H1 (cell line): ENCODE results near the gene COL5A1. TPM values are rescaled to one million over a fixed set of nuclear protein-coding genes. Genes with fewer than 3 reads are reported as not detected.

ENCODE experiments used
- CTCF ChIA-PET: fragments of 300-600 bp; sonication (Branson Sonifier 250); formaldehyde crosslinking; loops from one replicate; lab custom pipeline; 2021; ENCODE audit not compliant: partially characterized antibody; lab: Charles Lee
- POLR2A ChIA-PET: fragments of 300-600 bp; sonication (Branson Sonifier 250); formaldehyde crosslinking; loops from one replicate; lab custom pipeline; 2021; ENCODE audit warnings: inconsistent platforms; ENCODE audit not compliant: partially characterized antibody; lab: Charles Lee
- DNase-seq, 2 experiments: peaks; one replicate each; pipeline versions ENCODE4 v3.0.0 to v3.0.0-alpha.2; 2010 to 2022; ENCODE audit warnings: low spot score in 2 of 2, low read depth in 1 of 2, mixed read lengths in 1 of 2
- FAIRE-seq: peaks from 2 replicates; lab custom pipeline; 2011; peaks lifted over from hg19 to GRCh38; lab: Jason Lieb, UNC
- H2AFZ ChIP-seq: 2 replicates; pipeline ENCODE4 v1.8.1; 2012; ENCODE audit warnings: low read length, inconsistent platforms
- H2AK5ac ChIP-seq: 2 replicates; pipeline ENCODE4 v1.6.1; 2013; ENCODE audit warnings: low read depth, low read length
- H2BK120ac ChIP-seq: replicated peaks from 2 replicates; pipeline ENCODE3; 2013; ENCODE audit warnings: low read depth, low read length, inconsistent platforms
- H2BK12ac ChIP-seq: 2 replicates; pipeline ENCODE4 v1.6.1; 2013; ENCODE audit warnings: low read depth, low read length
- H2BK15ac ChIP-seq: 2 replicates; pipeline ENCODE4 v1.6.1; 2013; ENCODE audit warnings: low read length
- H2BK20ac ChIP-seq: 2 replicates; pipeline ENCODE4 v1.6.1; 2013; ENCODE audit warnings: low read length
- H2BK5ac ChIP-seq: 2 replicates; pipeline ENCODE4 v1.6.1; 2013; ENCODE audit warnings: low read depth, low read length
- H3K14ac ChIP-seq: 2 replicates; pipeline ENCODE4 v1.6.1; 2013; ENCODE audit warnings: inconsistent platforms; ENCODE audit not compliant: insufficient read length
- H3K18ac ChIP-seq: 2 replicates; pipeline ENCODE4 v1.6.1; 2013; ENCODE audit warnings: low read length; ENCODE audit errors: extremely low read depth
- H3K23ac ChIP-seq: 2 replicates; pipeline ENCODE4 v1.6.1; 2013; ENCODE audit warnings: inconsistent platforms; ENCODE audit not compliant: insufficient read length
- H3K23me2 ChIP-seq: 2 replicates; pipeline ENCODE4 v1.6.1; 2013; ENCODE audit warnings: low read depth, low read length
- H3K27ac ChIP-seq: 2 replicates; pipeline ENCODE4 v1.6.1; 2011; ENCODE audit warnings: low read depth, low read length, inconsistent platforms
- H3K27me3 ChIP-seq, 4 experiments: replicated peaks in 1 of 4; 1 replicate in 1 of 4; 2 replicates in 3 of 4; pipeline versions ENCODE4 v1.6.1 to v1.8.1; 2011 to 2013; ENCODE audit warnings: low read length in 3 of 4, mild to moderate bottlenecking in 3 of 4, inconsistent platforms in 2 of 4, mixed read lengths in 2 of 4, moderate library complexity in 1 of 4; ENCODE audit not compliant: control insufficient read depth in 3 of 4, insufficient read depth in 3 of 4; ENCODE audit errors: extremely low read depth in 1 of 4
- H3K36me3 ChIP-seq, 4 experiments: 2 replicates each; pipeline versions ENCODE4 v1.6.1 to v1.8.1; 2011 to 2013; ENCODE audit warnings: mild to moderate bottlenecking in 4 of 4, low read length in 3 of 4, moderate library complexity in 2 of 4, control low read depth in 1 of 4, inconsistent platforms in 1 of 4; ENCODE audit not compliant: insufficient read depth in 4 of 4, control insufficient read depth in 2 of 4
- H3K4ac ChIP-seq: replicated peaks from 2 replicates; pipeline ENCODE3; 2013; ENCODE audit warnings: low read length, low read depth, mixed read lengths, inconsistent platforms; ENCODE audit not compliant: insufficient read length
- H3K4me1 ChIP-seq, 4 experiments: replicated peaks in 1 of 4; 1 replicate in 1 of 4; 2 replicates in 3 of 4; pipeline versions ENCODE4 v1.6.1 to v1.8.1; 2011 to 2013; ENCODE audit warnings: low read length in 3 of 4, inconsistent platforms in 2 of 4, mixed read lengths in 1 of 4; ENCODE audit not compliant: insufficient read depth in 4 of 4, control insufficient read depth in 3 of 4
- H3K4me2 ChIP-seq, 2 experiments: 2 replicates each; pipeline versions ENCODE4 v1.6.1 to v1.8.1; 2011 to 2013; ENCODE audit warnings: low read depth in 2 of 2, low read length in 2 of 2, control low read depth in 1 of 2, inconsistent platforms in 1 of 2, mild to moderate bottlenecking in 1 of 2; ENCODE audit not compliant: insufficient read depth in 1 of 2
- H3K4me3 ChIP-seq, 4 experiments: fragments of 200-600, 300-600 bp in 1 of 4; sonication (generic), shearing (Covaris generic), sonication (Bioruptor Twin) in 1 of 4; 2 replicates each; pipeline versions ENCODE4 v1.5.1 to v1.8.1; 2011 to 2016; ENCODE audit warnings: low read length in 4 of 4, low read depth in 3 of 4, control low read depth in 2 of 4, inconsistent platforms in 2 of 4, mild to moderate bottlenecking in 2 of 4, mixed read lengths in 1 of 4, moderate library complexity in 1 of 4; ENCODE audit not compliant: insufficient read depth in 2 of 4; ENCODE audit errors: extremely low read depth in 1 of 4
- H3K56ac ChIP-seq: replicated peaks from 2 replicates; pipeline ENCODE3; 2013; ENCODE audit warnings: low read depth, mild to moderate bottlenecking, mixed read lengths, low read length, inconsistent platforms; ENCODE audit not compliant: insufficient read length
- H3K79me1 ChIP-seq: 2 replicates; pipeline ENCODE4 v1.6.1; 2013; ENCODE audit warnings: low read depth, low read length, control low read depth
- H3K79me2 ChIP-seq, 2 experiments: 2 replicates each; pipeline versions ENCODE4 v1.6.1 to v1.8.1; 2012 to 2013; ENCODE audit warnings: low read length in 2 of 2, mild to moderate bottlenecking in 2 of 2, inconsistent platforms in 1 of 2; ENCODE audit not compliant: insufficient read depth in 2 of 2, control insufficient read depth in 1 of 2
- H3K9ac ChIP-seq, 4 experiments: replicated peaks in 1 of 4; 1 replicate in 1 of 4; 2 replicates in 3 of 4; pipeline versions ENCODE4 v1.6.1 to v1.8.1; 2011 to 2013; ENCODE audit warnings: low read depth in 3 of 4, low read length in 3 of 4, control low read depth in 2 of 4, mild to moderate bottlenecking in 2 of 4, moderate library complexity in 2 of 4, inconsistent platforms in 1 of 4; ENCODE audit errors: extremely low read depth in 1 of 4
- H3K9me3 ChIP-seq, 2 experiments: 2 replicates each; pipeline versions ENCODE4 v1.6.1 to v1.8.1; 2012 to 2013; ENCODE audit warnings: mild to moderate bottlenecking in 2 of 2, moderate library complexity in 2 of 2, control low read depth in 1 of 2, inconsistent platforms in 1 of 2, low read depth in 1 of 2, low read length in 1 of 2, mixed read lengths in 1 of 2; ENCODE audit not compliant: insufficient read depth in 2 of 2
- H4K20me1 ChIP-seq, 2 experiments: replicated peaks in 1 of 2; 2 replicates each; pipeline versions ENCODE3 to v1.8.1; 2011 to 2013; ENCODE audit warnings: inconsistent platforms in 2 of 2, low read length in 2 of 2, mild to moderate bottlenecking in 1 of 2; ENCODE audit not compliant: insufficient read depth in 2 of 2, control insufficient read depth in 1 of 2
- H4K5ac ChIP-seq: 2 replicates; pipeline ENCODE4 v1.6.1; 2013; ENCODE audit warnings: low read length, low read depth, mixed read lengths, inconsistent platforms; ENCODE audit not compliant: insufficient read length
- H4K8ac ChIP-seq: 2 replicates; pipeline ENCODE4 v1.8.0; 2013; ENCODE audit warnings: mild to moderate bottlenecking, moderate library complexity, low read length, inconsistent platforms; ENCODE audit not compliant: insufficient read depth; ENCODE audit errors: extremely low read depth
- H4K91ac ChIP-seq: replicated peaks from 2 replicates; pipeline ENCODE3; 2013; ENCODE audit warnings: low read length, mixed read lengths, inconsistent platforms; ENCODE audit not compliant: insufficient read length
- KDM5A ChIP-seq: fragments of 200-600 bp; IDR thresholded peaks from 2 replicates; pipeline ENCODE4 v1.7.1; 2012; ENCODE audit warnings: mild to moderate bottlenecking, low read length, inconsistent platforms, mixed read lengths
- MAFK ChIP-seq: IDR thresholded peaks from 2 replicates; pipeline ENCODE4 v1.6.1; 2012; ENCODE audit warnings: low read depth, mild to moderate bottlenecking, improper control_type of control experiment, low read length
- WGBS, 2 experiments: shearing (Covaris generic) in 1 of 2; methylation state at CpG; one replicate each; pipeline versions ENCODE4 v1.1.6 to v1.1.7; 2013 to 2015; ENCODE audit warnings: low lambda C conversion rate in 2 of 2, mixed read lengths in 2 of 2, inconsistent platforms in 1 of 2, low coverage in 1 of 2, missing lambda C conversion rate in 1 of 2; ENCODE audit not compliant: insufficient replicate concordance in 2 of 2, insufficient coverage in 1 of 2, insufficient read length in 1 of 2; ENCODE audit errors: extremely low coverage in 1 of 2, missing lambda C conversion rate in 1 of 2; 5-methylcytosine and 5-hydroxymethylcytosine counted together
- polyA plus RNA-seq, 7 experiments: library from polyadenylated mRNA; depleted of rRNA in 3 of 7; stranded (reverse) in 5 of 7; unstranded in 2 of 7; fragments of >200 nt in 5 of 7; fragments of 200-250 nt in 2 of 7; gene quantifications; 1 replicate in 5 of 7; 2 replicates in 1 of 7; 4 replicates in 1 of 7; pipeline versions ENCODE4 v1.2.1 to v1.2.3, GENCODE V29; 2011 to 2013; ENCODE audit warnings: missing spikeins in 2 of 7, mixed read lengths in 2 of 7
- total RNA-seq: library from RNA; stranded (reverse); fragmentation: NEBNext Ultra II Directional; extraction: Animal tissue kit (Norgen Biotek cat#: 25700); gene quantifications from 2 replicates; pipeline ENCODE4 v1.2.1, GENCODE V29; 2021

COL5A1 gene
- total and polyA plus RNA-seq, 2 of the 8 experiments (the other 6 are each of a cell fraction or from before 2014, with no cell fraction given): 3.8 to 12.0 TPM

DNA sequence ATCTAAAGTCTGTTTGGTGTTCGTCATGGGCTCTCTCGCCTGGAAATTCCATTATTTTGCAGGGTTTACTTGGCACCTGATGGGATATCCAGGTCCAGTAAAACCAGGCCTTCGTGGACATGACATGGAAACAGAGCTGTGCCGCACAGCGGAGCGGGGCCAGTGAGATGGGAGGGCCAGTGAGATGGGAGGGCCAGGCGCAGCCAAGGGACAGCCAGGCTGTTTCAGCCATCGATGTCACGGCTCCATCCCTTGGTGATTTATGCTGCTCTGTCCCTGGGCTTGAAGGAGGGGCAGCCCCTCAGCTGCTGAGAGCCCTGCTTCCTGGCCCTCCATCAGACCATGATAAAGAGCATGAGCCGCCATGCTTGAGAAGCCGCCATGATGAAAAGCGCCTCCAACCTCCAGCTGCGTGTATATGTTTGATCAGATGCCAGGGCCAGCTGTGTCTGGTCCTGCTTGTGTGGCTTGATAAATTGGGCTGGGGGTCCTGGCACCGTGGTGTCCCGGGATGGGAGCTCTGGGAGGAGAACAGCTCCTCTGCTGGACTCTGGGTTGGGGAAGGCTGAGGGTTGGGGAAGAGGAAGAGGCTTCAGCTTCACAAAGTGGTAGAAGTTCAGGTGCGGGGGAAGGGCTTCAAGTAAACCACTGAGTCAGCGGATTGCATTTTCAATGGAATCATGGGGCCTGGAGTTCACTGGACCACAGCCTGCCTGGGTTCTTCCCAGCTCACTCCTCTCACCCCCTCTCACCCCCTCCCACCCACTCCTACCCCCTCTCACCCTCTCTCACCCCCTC, 6.1 kb upstream of the COL5A1 start:
- Histone ChIP-seq H3K23me2 (no peaks in the 10 kb centered on the region; the same call in 1 of the 2 replicates), H3K4me2 (no peak overlapping the region), H3K27ac (no peak overlapping the region), H3K14ac (no peak overlapping the region), H3K79me1 (no peaks in the 10 kb centered on the region), H2BK20ac (no peak overlapping the region), H2BK120ac (no peak overlapping the region), H3K79me2 (no peaks in the 10 kb centered on the region), H4K91ac (no peak overlapping the region), H2AK5ac (0 out of 2 replicates have a peak overlapping the region, but pooled peaks have one; percentile 24), H2BK15ac (no peak overlapping the region), H4K20me1 (no peaks in the 10 kb centered on the region), H4K8ac (no peak overlapping the region), H2AFZ (no peak overlapping the region), H3K4me3 (no peak overlapping the region), H3K9me3 (no peaks in the 10 kb centered on the region), H3K4me1 (peaks cover 0 to 5% (median under 1%) of the 10 kb centered on the region in 4 experiments; a peak in 5 of 7 replicates), H3K27me3 (no peaks in the 10 kb centered on the region; a peak in 1 of 7 replicates), H4K5ac (no peak overlapping the region), H3K56ac (no peak overlapping the region), H3K9ac (no peak overlapping the region), H3K23ac (no peak overlapping the region), H2BK5ac (no peak overlapping the region), H2BK12ac (0 out of 2 replicates have a peak overlapping the region, but pooled peaks have one; percentile 17), H3K18ac (no peak overlapping the region), H3K36me3 (no peaks in the 10 kb centered on the region), H3K4ac (no peak overlapping the region)
- TF ChIP-seq MAFK (peak; percentile 55; the same call in 1 of the 2 replicates), KDM5A (no peak)
- 91% methylated on average over 16 of the region's 17 CpGs; no CpG with 5 or more reads in 1 of the 2 experiments for WGBS, 2 experiments
- POLR2A ChIA-PET: interaction anchor here (0.6 kb wide), 1 partner anchor 84 kb away, joined by 3 read pairs; no protein-coding TSS in a partner anchor
- DNase-seq (no peak), FAIRE-seq (no peak)
- CTCF ChIA-PET: interaction anchor here (0.7 to 1.3 kb wide), 4 partner anchors 10 to 186 kb away, joined by 3 to 4 read pairs (median 4); no protein-coding TSS in a partner anchor
